ENCODE data around the gene UPF2.

The UPF2 gene

DNA sequence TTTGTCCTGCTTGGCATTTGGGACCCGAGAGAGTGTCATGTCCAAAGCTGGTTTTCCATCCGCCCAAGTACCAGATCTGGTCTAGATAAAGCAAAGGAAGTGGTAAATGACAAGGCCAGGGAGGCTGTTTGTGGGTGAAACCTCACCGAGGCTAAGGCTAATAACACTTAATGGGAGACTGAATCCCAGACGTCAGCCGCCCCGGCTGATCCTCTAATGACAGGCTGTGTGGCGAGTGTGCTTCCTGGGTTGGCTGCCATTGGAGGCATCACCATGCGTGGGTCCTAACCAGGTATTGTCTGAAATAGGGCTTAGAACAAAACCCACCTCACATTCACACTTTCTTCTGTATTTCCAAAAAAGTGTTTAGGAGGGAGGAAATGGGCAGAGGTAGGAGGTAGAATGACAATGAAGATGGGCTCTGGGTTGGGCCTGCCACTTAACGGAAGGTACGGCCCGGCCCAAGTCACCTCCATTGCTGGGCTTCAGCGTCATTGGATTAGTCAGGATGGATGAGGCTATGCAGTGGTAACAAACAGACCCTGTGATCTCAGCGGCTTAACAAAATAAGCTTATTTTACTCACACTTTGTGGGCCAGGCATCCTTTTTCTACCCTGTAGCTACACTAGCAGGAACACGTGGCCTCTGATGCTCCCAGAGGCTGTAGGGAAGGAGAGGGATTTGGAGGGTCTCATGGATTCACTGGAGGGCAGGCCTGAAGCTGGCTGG lies 159.8 kb downstream of the UPF2 start:
- no peak for DNase-seq

DNA sequence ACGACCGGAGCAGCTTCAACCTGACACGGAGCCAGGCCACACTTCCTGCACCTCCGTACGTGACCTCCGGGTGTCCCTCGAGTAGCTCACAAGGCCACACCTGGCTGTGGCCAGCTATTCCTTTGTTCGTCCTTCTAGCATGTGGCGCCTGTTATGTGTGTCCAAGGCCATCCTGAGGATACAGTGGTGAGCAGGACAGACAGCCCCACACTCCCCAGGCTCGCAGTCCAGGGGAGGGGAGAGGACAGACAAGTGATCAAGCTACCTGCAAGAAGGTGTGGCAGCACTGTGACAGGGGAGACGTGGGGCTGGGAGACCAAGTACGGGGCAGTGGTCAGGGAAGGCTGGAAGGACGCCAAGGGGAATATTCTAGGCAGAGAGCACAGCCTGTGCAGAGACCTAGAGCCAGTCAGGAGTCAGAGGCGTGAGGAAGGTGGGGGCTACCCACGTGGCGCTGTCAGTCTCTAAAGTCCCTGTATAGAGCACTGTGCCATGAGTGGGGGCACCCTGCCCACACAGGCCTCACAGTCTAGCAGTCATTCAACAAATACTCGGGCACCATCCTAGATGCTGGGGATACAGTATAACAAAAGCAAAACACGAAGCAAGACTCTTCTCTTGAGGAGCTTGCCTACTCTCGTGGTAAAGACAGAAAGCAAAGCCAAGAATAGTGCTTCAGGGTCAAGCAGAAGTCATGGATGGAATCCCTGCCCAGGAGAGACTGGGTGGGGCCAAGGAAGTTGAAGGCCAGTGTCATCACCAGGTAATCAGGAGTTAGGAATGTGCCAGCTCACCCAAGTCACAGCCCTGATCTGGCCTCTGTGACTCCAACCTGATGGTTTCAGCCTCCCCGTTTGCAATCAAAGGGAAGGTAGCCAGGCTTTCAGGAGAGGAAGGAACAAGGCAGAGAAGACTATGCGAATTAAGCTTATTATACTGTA lies 160.9 kb downstream of the UPF2 start:
- no peak for DNase-seq

DNA sequence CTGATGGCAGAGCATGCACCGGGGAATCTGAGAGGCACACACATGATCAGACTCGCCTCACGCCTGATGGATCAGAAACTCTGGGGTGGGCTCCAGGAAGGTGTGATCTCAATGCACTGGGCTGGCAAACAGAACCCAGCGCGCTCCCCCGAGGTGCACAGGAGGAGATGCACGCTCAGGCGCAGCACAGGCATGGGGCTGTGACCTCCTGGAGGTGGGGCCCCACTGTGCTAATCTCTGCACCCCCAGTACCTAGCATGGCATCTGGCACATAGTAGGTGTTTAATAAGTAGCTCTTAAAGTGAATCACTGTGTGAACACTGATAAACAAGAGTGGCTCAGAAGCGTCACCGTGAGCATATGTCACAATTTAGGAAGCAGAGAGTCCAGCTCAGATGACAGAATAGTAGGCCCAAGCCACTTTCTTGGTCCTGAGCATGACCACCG lies 161.6 kb downstream of the UPF2 start:
- DNase-seq: no peak

DNA sequence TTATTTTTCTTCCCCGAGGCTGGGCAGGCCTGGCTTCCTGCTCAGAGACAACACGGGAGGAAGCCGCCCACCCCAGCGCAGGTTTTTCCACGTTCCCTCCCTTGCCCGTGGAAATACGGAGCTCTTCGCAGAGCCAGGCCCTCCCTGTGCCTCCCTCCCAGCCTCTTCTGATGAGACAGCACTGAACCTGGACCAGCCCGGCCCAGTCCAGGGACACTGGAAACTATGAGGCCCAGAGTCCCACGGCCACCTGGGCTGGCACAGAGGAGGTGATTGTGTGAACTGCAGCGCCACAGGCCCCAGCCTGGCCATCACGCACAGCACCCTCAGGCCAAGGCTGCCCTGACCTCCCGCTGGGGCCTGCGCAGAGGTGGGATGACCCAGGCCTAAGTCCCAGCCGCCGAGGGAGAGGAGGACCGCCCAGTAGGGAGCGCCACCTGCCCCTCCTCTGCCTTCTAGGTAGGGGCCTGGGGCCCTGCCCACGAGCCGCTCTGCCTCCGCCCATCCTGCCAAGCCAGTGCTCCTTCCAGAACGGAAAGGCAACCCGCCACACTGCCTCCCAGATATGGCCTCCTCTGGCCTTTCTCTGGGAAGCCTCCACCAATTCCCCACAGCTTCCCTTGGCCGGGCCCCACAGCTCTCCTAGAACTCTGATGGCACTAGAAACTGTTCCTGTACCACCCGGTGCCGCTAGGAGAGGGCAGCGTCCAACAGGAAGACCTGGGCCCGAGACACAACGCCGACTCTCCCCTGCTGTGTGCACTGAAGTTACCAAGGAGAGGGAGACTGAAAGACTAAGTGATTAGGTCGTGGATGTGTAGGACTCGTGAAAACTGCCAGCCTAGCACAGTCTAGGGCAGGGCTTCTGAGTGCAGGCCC lies 162.2 kb downstream of the UPF2 start:
- DNase-seq: no peak

DNA sequence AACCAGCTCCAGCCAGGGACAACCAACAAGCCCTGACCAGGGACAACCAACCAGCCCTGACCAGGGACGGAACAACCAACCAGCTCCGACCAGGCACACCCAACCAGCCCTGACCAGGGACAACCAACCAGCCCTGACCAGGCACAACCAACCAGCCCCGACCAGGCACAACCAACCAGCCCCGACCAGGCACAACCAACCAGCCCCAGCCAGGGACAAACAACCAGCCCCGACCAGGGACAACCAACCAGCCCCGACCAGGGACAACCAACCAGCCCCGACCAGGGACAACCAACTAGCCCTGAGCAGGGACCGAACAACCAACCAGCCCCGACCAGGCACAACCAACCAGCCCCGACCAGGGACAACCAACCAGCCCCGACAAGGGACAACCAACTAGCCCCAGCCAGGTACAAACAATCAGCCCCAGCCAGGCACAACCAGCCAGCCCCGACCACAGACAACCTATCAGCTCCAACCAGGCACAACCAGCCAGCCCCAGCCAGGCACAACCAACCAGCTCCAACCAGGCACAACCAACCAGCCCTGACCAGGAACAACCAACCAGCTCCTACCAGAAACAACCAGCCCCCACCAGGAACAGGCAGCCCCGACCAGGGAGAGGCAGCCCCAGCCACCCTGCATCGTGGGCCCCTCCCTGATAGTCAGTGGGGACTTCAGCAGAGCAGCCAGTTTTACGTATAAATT lies 163.1 kb downstream of the UPF2 start:
- no peak for DNase-seq

DNA sequence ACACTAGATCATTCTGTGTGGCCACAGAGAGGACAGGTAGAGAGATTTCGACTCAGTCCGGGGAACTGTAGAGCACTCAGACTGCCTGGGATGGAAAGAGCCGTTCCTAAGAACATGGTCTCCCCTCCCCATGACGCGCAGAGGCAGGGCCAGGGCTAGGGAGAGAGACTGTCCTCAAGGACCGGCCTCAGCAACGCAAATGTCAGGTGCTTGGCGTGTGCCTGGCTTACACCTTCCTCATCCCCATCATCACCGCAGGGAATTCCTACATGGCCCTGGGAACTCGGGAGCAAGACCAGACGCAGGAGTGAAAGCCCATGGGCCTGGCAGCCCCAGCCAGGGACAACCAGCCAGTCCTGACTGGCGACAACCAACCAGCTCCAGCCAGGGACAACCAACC lies 163.8 kb downstream of the UPF2 start:
- no peak for DNase-seq

DNA sequence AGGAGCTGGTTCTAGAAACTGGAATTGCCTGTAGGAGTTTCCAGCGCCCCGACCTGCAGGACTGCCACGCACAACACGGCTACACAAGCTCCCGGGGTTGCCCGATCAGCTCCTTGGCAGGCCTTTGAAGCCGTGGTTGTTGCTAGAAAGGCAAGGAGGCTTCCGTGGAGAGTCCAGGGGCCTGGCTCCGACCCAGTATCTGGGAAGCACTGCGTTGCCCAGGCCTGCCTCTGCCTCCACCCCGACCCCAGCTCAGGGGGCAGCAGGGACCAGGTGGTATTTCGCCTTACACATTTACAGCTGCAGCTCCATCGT lies 165.1 kb downstream of the UPF2 start:
- no peak for DNase-seq

DNA sequence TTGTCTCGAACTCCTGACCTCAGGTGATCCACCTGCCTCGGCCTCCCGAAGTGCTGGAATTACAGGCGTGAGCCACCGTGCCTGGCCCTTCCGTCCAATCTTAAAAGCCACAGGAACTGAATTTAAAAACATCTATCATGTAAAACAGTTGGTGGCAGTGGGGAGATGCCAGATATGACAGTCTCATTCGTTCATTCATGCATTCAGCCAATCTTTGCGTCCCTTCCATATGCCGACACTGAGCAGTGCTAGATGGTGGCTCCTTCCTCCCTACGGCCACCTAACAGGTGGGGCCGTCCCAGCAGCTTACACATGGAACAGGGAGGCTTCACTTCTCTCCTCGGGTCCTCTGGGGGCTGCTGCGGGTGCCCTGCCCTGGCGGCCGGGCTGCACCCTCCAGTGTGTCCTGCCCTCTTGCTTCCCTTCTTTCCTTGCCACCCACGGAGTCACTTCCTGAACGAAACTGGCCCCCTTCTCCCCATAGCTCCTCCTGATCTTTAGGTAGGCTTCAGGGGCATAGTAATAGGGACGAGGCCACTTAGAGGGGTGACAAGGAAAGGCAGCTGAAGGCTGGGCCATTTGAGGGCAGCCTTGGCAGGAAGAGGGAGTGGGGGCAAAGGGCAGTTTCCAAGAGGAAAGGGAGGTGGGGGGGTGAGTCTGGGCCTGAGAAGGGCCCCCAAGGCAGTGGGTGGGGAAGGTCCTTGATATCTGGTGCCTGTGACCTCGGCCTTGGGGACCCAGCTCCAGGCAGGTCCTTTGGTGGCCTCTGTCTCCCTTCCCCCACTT lies 165.6 kb downstream of the UPF2 start:
- DNase-seq: no peak

DNA sequence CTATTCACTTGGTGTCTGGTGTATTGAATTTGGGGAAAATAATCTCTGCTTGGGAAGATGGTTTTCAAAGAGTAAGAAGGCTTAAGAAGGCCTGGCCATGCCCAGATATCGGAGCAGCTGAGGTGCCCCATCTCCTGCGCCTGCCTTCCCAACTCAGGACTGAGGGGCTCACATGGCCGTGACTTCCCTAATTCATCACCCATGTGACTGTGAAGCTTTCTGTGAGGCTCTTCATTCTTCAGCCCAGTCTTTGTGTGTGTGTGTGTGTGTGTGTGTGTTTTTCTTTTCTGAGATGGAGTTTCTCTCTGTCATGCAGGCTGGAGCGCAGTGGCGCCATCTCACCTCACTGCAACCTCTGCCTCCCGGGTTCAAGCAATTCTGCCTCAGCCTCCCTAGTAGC lies 166.3 kb downstream of the UPF2 start:
- no peak for DNase-seq

DNA sequence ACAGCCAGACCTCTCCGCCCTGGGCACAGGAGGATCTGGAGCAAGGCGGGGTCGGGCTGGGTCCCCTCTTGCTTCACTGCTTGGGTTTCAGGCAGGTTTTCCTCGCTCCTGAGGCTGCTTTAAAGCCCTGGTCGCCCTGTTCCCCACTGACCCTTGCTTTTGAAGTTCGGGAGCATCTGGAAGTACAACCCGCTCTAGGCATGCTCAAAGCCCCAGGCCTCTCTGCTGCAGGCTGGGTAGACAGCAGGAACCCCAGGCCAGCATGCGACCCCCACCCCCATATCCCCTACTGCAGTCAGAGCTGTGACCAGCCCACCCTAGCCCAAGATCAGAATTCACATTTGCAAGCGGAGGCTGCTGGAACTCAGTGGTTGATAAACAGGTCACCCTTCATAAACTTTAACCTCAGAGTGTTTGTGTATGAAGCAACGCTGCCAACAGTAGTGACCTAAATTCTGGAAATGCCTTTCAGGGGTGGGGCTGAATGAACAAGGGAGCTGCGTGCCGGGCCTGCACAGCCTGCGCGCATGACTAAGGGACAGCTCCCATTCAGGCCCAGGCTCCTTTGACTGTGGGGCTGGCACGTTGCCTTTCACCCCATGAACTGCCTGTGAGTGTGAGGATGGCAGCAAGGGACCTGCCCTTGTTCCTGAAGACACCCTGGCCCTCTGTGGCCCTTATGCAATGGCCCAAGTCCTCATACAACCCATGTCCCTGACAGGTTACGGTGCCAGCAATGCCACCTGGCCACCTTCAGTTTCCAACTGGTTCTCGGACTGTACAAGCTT lies 166.9 kb downstream of the UPF2 start:
- no peak for DNase-seq

DNA sequence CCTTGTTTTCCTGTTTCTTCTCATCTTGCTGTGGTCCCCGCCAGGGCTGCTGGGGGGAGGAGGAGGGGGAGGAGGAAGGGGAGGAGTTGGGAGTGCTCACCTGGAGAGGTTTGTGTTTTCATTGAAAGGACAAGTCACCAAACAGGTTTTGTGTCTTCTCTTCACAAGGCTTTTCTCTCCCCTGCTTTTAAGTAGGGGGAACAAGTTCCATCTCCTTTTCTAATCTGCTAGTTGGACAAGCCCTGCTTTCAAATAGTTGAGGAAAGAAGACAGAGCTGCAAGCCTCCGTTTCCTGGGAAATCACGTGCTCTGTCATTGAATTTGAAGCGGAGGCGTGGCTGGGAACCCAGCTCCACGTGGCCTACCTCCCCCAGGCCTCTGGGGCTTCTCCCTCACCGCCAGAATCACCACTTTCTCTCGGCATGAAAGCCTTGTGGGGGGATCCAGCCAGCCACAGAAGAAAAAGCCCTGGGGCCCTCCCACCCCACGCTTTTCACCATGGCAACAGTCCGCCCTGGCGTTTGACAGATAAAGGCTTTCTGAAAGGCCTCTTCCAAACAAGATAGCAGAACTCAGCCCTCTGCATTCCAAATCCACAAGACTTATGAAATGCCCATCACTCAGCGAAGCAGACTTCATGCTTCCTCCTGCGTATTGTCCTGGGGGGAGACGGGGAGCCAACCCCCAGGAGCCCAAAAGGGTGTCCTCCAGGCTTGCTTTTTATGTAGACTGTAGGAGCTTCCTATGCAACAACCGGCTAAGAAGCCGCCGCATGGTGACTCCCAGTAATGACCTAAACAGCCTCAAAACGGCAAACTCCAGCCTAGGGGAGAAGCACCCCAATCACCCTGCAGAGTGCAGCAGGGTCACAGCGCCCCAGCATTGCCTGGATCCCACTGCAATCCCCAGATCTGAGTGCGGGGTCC lies 167.8 kb downstream of the UPF2 start:
- DNase-seq: no peak

DNA sequence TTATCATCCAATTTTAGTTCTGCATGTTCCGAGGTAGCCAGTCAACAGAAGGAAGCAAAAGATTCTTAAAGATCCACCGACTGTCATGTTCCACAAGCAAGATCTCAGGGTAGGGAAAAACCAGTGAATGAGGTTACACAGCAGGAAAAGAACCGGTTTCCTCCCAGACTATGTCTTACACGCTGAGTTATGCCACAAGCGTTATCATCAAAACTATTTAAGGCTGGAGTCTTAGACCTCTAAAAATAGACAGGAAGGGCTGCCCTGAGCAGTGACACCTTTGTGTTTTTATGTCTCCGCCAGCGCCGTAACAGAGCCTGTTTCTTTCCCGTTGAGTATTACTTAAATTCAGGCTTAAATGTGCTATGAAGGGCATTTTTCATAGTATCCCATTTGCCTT lies 171.1 kb downstream of the UPF2 start:
- DNase-seq: no peak

DNA sequence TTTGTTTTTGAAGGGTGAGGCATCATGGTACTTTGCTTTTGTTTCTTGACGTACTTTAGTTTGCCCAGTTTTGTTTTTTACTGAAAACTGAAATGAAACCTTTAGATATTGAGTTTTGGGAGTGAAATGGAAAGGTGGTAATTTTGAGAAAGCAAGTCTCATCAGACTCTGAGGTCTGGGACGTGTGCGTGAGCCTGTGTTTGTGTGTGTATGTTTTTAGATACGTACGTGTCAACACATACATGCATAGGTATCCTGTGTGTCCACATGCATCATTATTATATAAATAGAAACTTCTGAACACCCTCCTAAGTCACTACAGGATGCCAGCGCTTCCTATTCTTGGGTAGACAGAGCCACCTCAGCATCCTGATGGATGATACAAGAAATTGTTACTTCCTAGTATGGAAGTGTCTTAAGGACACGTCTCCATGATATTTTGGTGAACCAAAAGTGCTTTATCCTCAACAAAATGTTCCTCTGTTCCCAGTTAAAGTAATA lies 171.7 kb downstream of the UPF2 start:
- no peak for DNase-seq

DNA sequence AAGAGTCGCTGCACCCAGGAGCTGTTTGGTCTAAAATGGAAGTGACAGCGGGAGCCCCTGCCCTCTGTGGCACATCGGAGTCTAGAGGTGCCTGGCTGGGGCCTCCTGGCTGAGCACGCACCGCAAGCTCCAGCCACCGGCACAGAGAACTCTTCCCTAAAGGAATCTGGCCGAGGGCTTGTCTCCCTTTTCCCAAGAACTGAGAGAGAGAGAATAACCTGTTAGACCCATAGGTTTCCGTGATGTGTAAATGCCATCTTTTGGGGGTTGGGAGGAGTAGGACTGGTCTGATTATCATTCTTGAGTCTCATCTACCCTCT lies 172.2 kb downstream of the UPF2 start:
- DNase-seq: no peak
